ENCODE measurements around the gene CEP44.
"Not testable (repeated sequence)": the region's sequence is repeated elsewhere in the genome, so short reads cannot be mapped to it uniquely, and the experiment has no call there.

The CEP44 gene

GRCh38 chr4:174332741-174333493 lies 49.2 kb downstream of the CEP44 start:
- no peak for DNase-seq

- no peak for DNase-seq
These were observed 50.9 kb downstream of the CEP44 start for GRCh38 chr4:174334628-174335027.

- peak; percentile 14 for DNase-seq
These were observed 57.0 kb downstream of the CEP44 start for GRCh38 chr4:174340714-174341113.

- no peak for DNase-seq
These were observed 65.4 kb downstream of the CEP44 start for GRCh38 chr4:174349156-174349555.

- no peak for DNase-seq
These were observed 68.5 kb downstream of the CEP44 start for GRCh38 chr4:174352061-174352819.

- DNase-seq: no peak
These were observed 73.6 kb downstream of the CEP44 start for GRCh38 chr4:174357321-174357720.

- no peak for DNase-seq
These were observed 74.7 kb downstream of the CEP44 start for GRCh38 chr4:174358410-174358809.

GRCh38 chr4:174358829-174359228 lies 75.1 kb downstream of the CEP44 start:
- DNase-seq: peak; percentile 61

GRCh38 chr4:174362340-174362739 lies 78.6 kb downstream of the CEP44 start:
- no peak for DNase-seq

- DNase-seq: not testable (repeated sequence)
These were observed 80.1 kb downstream of the CEP44 start for GRCh38 chr4:174363782-174364181.

GRCh38 chr4:174365018-174365587 lies 81.4 kb downstream of the CEP44 start:
- no peak for DNase-seq

GRCh38 chr4:174369985-174370384 lies 86.3 kb downstream of the CEP44 start:
- no peak for DNase-seq

GRCh38 chr4:174373821-174374220 lies 90.1 kb downstream of the CEP44 start:
- DNase-seq: no peak

GRCh38 chr4:174375422-174375821 lies 91.7 kb downstream of the CEP44 start:
- no peak for DNase-seq

- no peak for DNase-seq
These were observed 93.9 kb downstream of the CEP44 start for GRCh38 chr4:174377613-174378012.

- no peak for DNase-seq
These were observed 95.2 kb downstream of the CEP44 start for GRCh38 chr4:174378951-174379350.

GRCh38 chr4:174380206-174380605 lies 96.5 kb downstream of the CEP44 start:
- not testable (repeated sequence) for DNase-seq

GRCh38 chr4:174380699-174381439 lies 97.2 kb downstream of the CEP44 start:
- no peak for DNase-seq

GRCh38 chr4:174381440-174381800 lies 97.7 kb downstream of the CEP44 start:
- no peak for DNase-seq
